Gastroesophageal sphincter (tissue), 3 donors: ENCODE measurements around the gene PPM1A.

Experiments used
- CTCF ChIP-seq, 4 experiments: fragments of 200-600 bp in 2 of 4; fragments of 450-650 bp in 2 of 4; sonication (generic) in 1 of 4; IDR thresholded peaks; one replicate each; pipeline ENCODE4 v1.5.1; 2017 to 2019; ENCODE audit warnings: antibody characterized with exemption in 4 of 4, mild to moderate bottlenecking in 2 of 4, moderate library complexity in 2 of 4
- POLR2A ChIP-seq, 2 donors: fragments of 450-650 bp; IDR thresholded peaks; one replicate each; pipeline ENCODE4 v1.6.1; 2017; ENCODE audit warnings: antibody characterized with exemption in 2 of 2, mild to moderate bottlenecking in 2 of 2, moderate library complexity in 1 of 2

GRCh38 chr14:60343571-60344071 is 94.6 kb downstream of the PPM1A start:
- TF ChIP-seq CTCF (IDR thresholded peaks at IDR 0.05), result no peak
- no peak for TF ChIP-seq POLR2A (IDR thresholded peaks at IDR 0.05)
